ENCODE data around the gene SLC5A9. TPM values are rescaled to one million over a fixed set of nuclear protein-coding genes. Genes with fewer than 3 reads are reported as not detected.

Gene SLC5A9
- polyA plus RNA-seq, 12 donors: 0.63 to 4.0 (median 1.3) TPM; not detected in 2

Other genes with a start within 250 kb of the SLC5A9 start
- 10 to 100 TPM in 1 of 12 donors, 1 to 10 TPM in 10, not detected in 1; 2.6 to 11.0 (median 4.7) TPM for gene TRABD2B, start 225.3 kb upstream of the SLC5A9 start, polyA plus RNA-seq (ENCODE audit: insufficient read length in 12 of 12)
- 10 to 100 TPM in 8 of 12 donors, 1 to 10 TPM in 3, not detected in 1; 8.5 to 14.9 (median 11.7) TPM for gene SPATA6, start 249.5 kb downstream of the SLC5A9 start, polyA plus RNA-seq (ENCODE audit: insufficient read length in 12 of 12)

Data from muscle of arm (tissue), 12 donors.